ENCODE data around the gene TXN.

GRCh38 chr9:110290001-110290400 is 33.7 kb upstream of the TXN start:
- TF ChIP-seq CTCF (IDR thresholded peaks at IDR 0.05; ENCODE audit: control extremely low read depth in 1 of 3, insufficient read depth in 1 of 3, low read depth in 1 of 3, low read length in 3 of 3) (no peak), SP2 (IDR thresholded peaks at IDR 0.05; ENCODE audit: low read length) (no peak), USF2 (IDR thresholded peaks at IDR 0.05; ENCODE audit: low read length) (no peak), POLR2A (IDR thresholded peaks at IDR 0.05; ENCODE audit: control extremely low read depth in 1 of 2, low read depth in 2 of 2, low read length in 2 of 2) (no peak), BRCA1 (IDR thresholded peaks at IDR 0.05; ENCODE audit: low read depth, low read length) (no peak), POU5F1 (IDR thresholded peaks at IDR 0.05; ENCODE audit: low read depth, low read length) (no peak), ATF3 (IDR thresholded peaks at IDR 0.05; ENCODE audit: insufficient read depth, low read depth, low read length) (no peak), CEBPB (IDR thresholded peaks at IDR 0.05; ENCODE audit: low read depth, low read length) (no peak), CHD2 (IDR thresholded peaks at IDR 0.05; ENCODE audit: low read length) (no peak), EZH2 (IDR thresholded peaks at IDR 0.05; ENCODE audit: low read depth, low read length, severe bottlenecking) (no peak), CREB1 (IDR thresholded peaks at IDR 0.05) (no peak), HDAC6 (IDR thresholded peaks at IDR 0.05; ENCODE audit: low read depth, low read length) (no peak), ZNF274 (IDR thresholded peaks at IDR 0.05; ENCODE audit: borderline replicate concordance, extremely low read depth, low read length) (no peak), TAF1 (IDR thresholded peaks at IDR 0.05; ENCODE audit: low read depth, low read length) (no peak)

All from H1 (cell line).